Right lobe of liver (tissue), 4 donors: ENCODE results near the gene CCSER1.

ENCODE experiments used
- CTCF ChIP-seq, 4 donors: fragments of 200-600 bp in 3 of 4; fragments of 450-650 bp in 1 of 4; IDR thresholded peaks; one replicate each; pipeline versions ENCODE4 v1.5.1 to v1.8.0; 2016 to 2022; ENCODE audit warnings: antibody characterized with exemption in 4 of 4, mild to moderate bottlenecking in 2 of 4
- POLR2A ChIP-seq: fragments of 450-650 bp; IDR thresholded peaks from one replicate; pipeline ENCODE4 v1.6.1; 2017; ENCODE audit warnings: antibody characterized with exemption, mild to moderate bottlenecking
- donor health status: DM: no; HTN: no; CAD: no.
- donor health status: DM: no; HTN: no; CAD: no.
- donor health status: DM: no; HTN: yes; CAD: no.

GRCh38 chr4:91620952-91621351, 1493.8 kb downstream of the CCSER1 start:
- TF ChIP-seq CTCF (IDR thresholded peaks at IDR 0.05) (no peak), POLR2A (no peak)
